NCI-H446 treated with DMSO at 0.1 percent for 48 hours (cell line): ENCODE measurements around the gene MYO15A.

Experiments used
- DNase-seq: peaks from one replicate; lab custom pipeline; 2025; lab: John Stamatoyannopoulos, UW

MYO15A gene

GRCh38 chr17:18218756-18219415 lies 110.3 kb downstream of the MYO15A start:
- no peak for DNase-seq

GRCh38 chr17:18224053-18224386 lies 115.5 kb downstream of the MYO15A start:
- no peak for DNase-seq

GRCh38 chr17:18224387-18225120 lies 116.0 kb downstream of the MYO15A start:
- no peak for DNase-seq

- peak; percentile 86 for DNase-seq
Measured at GRCh38 chr17:18225121-18225641, 116.6 kb downstream of the MYO15A start, which contains the start of gene LLGL1. TSS of gene LLGL1 (plus strand) at chr17:18225635. CDS start at chr17:18225683, 48 bp downstream.

- no peak for DNase-seq
Measured at GRCh38 chr17:18225642-18226283, 117.2 kb downstream of the MYO15A start.

GRCh38 chr17:18226284-18226945 lies 117.9 kb downstream of the MYO15A start:
- no peak for DNase-seq

GRCh38 chr17:18227635-18228034 lies 119.1 kb downstream of the MYO15A start:
- no peak for DNase-seq

- no peak for DNase-seq
Measured at GRCh38 chr17:18228176-18228682, 119.7 kb downstream of the MYO15A start.

GRCh38 chr17:18229254-18229653 lies 120.7 kb downstream of the MYO15A start:
- no peak for DNase-seq
